Testis (tissue), 2 donors: ENCODE data around the gene LRP2BP.

Source experiments
- CTCF ChIP-seq, 3 experiments: fragments of 450-650 bp in 2 of 3; fragments of 200-600 bp in 1 of 3; sonication (generic) in 1 of 3; IDR thresholded peaks; one replicate each; pipeline ENCODE4 v1.5.1; 2016 to 2019; ENCODE audit warnings: antibody characterized with exemption in 3 of 3, mild to moderate bottlenecking in 2 of 3, moderate library complexity in 1 of 3
- POLR2A ChIP-seq: fragments of 450-650 bp; IDR thresholded peaks from one replicate; pipeline ENCODE4 v1.6.1; 2017; ENCODE audit warnings: antibody characterized with exemption, mild to moderate bottlenecking, moderate library complexity

DNA sequence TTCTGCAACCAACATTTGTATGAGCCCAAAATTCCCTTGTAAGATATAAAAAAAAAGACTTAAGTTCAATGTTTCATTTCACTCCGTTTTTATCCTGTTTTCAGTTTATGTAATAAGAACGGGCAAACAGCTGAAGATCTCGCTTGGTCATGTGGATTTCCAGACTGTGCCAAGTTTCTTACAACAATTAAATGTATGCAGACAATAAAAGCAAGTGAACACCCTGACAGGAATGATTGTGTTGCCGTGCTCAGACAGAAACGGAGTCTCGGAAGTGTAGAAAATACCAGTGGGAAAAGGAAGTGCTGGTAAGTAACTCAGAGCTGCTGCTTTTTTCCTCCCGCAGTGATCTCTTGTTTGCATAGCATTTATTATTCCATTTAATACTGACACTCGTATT lies 3.7 kb upstream of the LRP2BP start:
- TF ChIP-seq CTCF (IDR thresholded peaks at IDR 0.05) (no peak), POLR2A (no peak)
